Fibroblast of upper back skin (primary cell): Measurements from ENCODE around the gene BRIP1.
"Not testable (repeated sequence)": the region's sequence is repeated elsewhere in the genome, so short reads cannot be mapped to it uniquely, and the experiment has no call there.

ENCODE experiments used
- DNase-seq: peaks from one replicate; pipeline ENCODE4 v3.0.0-alpha.2; 2013

The BRIP1 gene

GRCh38 chr17:61755078-61755477 is 108.2 kb downstream of the BRIP1 start:
- DNase-seq, result no peak

GRCh38 chr17:61754124-61754523 is 109.2 kb downstream of the BRIP1 start:
- no peak for DNase-seq

- DNase-seq, result no peak
Observed at GRCh38 chr17:61753696-61754095, 109.6 kb downstream of the BRIP1 start.

- no peak for DNase-seq
Observed at GRCh38 chr17:61750656-61751055, 112.7 kb downstream of the BRIP1 start.

- no peak for DNase-seq
Observed at GRCh38 chr17:61749823-61750404, 113.4 kb downstream of the BRIP1 start.

- DNase-seq, result no peak
Observed at GRCh38 chr17:61746248-61746985, 116.9 kb downstream of the BRIP1 start.

GRCh38 chr17:61744804-61745203 is 118.5 kb downstream of the BRIP1 start:
- DNase-seq, result no peak

- DNase-seq, result no peak
Observed at GRCh38 chr17:61744252-61744651, 119.1 kb downstream of the BRIP1 start.

- DNase-seq, result no peak
Observed at GRCh38 chr17:61743766-61744165, 119.6 kb downstream of the BRIP1 start.

- no peak for DNase-seq
Observed at GRCh38 chr17:61739002-61739401, 124.3 kb downstream of the BRIP1 start.

GRCh38 chr17:61738249-61738648 is 125.1 kb downstream of the BRIP1 start:
- no peak for DNase-seq

- no peak for DNase-seq
Observed at GRCh38 chr17:61737820-61738219, 125.5 kb downstream of the BRIP1 start.

- DNase-seq, result no peak
Observed at GRCh38 chr17:61736438-61736837, 126.9 kb downstream of the BRIP1 start.

GRCh38 chr17:61735807-61736206 is 127.5 kb downstream of the BRIP1 start:
- DNase-seq, result no peak

GRCh38 chr17:61734466-61734865 is 128.9 kb downstream of the BRIP1 start:
- DNase-seq, result no peak

GRCh38 chr17:61734012-61734411 is 129.3 kb downstream of the BRIP1 start:
- no peak for DNase-seq

GRCh38 chr17:61733021-61733420 is 130.3 kb downstream of the BRIP1 start:
- no peak for DNase-seq

- no peak for DNase-seq
Observed at GRCh38 chr17:61732169-61732568, 131.2 kb downstream of the BRIP1 start.

- no peak for DNase-seq
Observed at GRCh38 chr17:61731330-61731729, 132.0 kb downstream of the BRIP1 start.

GRCh38 chr17:61729690-61730268 is 133.5 kb downstream of the BRIP1 start:
- no peak for DNase-seq

GRCh38 chr17:61728297-61728836 is 135.0 kb downstream of the BRIP1 start:
- DNase-seq, result no peak

- DNase-seq, result not testable (repeated sequence)
Observed at GRCh38 chr17:61727798-61728197, 135.5 kb downstream of the BRIP1 start.

- no peak for DNase-seq
Observed at GRCh38 chr17:61726977-61727376, 136.4 kb downstream of the BRIP1 start.

- DNase-seq, result no peak
Observed at GRCh38 chr17:61724777-61725176, 138.6 kb downstream of the BRIP1 start.
